ENCODE results near the gene SMAD3.

GRCh38 chr15:67067930-67068551, 2.6 kb downstream of the SMAD3 start:
- no peak for TF ChIP-seq EZH2 (IDR thresholded peaks at IDR 0.05; ENCODE audit: insufficient read depth, poor library complexity, severe bottlenecking)
- TF ChIP-seq EZH2phosphoT487 (IDR thresholded peaks at IDR 0.05; ENCODE audit: insufficient read depth, low read depth) = no peak
